GF-D8 (cell line): ENCODE results near the gene TMEM14A.

Experiments used
- DNase-seq: peaks from one replicate; lab custom pipeline; 2025; lab: John Stamatoyannopoulos, UW

TMEM14A gene

DNA sequence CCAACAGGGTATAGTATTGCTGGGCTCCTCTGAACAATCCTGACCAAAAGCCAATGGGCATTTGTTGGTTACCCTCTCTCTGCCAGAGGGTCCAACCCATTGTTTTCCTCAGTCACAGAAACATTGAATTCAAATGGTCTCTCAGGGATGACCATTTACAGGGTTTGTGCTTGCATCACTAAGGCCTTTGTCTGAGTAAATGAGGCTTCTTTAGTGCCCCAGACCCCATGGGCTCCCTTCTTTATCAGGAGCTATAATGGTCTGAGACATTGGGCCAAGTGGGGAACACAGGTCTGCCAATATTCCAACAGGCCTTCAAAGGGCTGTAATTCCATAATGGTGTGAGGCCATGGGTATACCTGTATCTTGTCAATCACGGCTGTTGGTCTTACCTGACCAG lies 65.2 kb downstream of the TMEM14A start:
- DNase-seq: no peak
